Kidney (tissue), 14 donors: ENCODE results near the gene C16orf74. TPM values are rescaled to one million over a fixed set of nuclear protein-coding genes. Genes with fewer than 3 reads are reported as not detected.
A peak's percentile ranks its signal among the peaks of the same experiment; 100 is the strongest.

Experiments
- DNase-seq, 5 donors: peaks; one replicate each; pipeline ENCODE4 v3.0.0-alpha.2; 2013 to 2020
- FAIRE-seq: peaks from 2 replicates; lab custom pipeline; 2012; peaks lifted over from hg19 to GRCh38; lab: Jason Lieb, UNC
- H3K27ac ChIP-seq, 2 donors: one replicate each; pipeline ENCODE4 v1.7.0; 2013; ENCODE audit warnings: low read depth in 2 of 2, low read length in 2 of 2, inconsistent platforms in 1 of 2
- H3K27me3 ChIP-seq: one replicate; pipeline ENCODE4 v1.7.1; 2013; ENCODE audit warnings: low read length, inconsistent platforms; ENCODE audit not compliant: control insufficient read depth, insufficient read depth
- H3K36me3 ChIP-seq, 3 donors: one replicate each; pipeline versions ENCODE4 v1.7.0 to v1.7.1; 2013; ENCODE audit warnings: low read length in 3 of 3, control low read depth in 1 of 3, inconsistent platforms in 1 of 3; ENCODE audit not compliant: insufficient read depth in 3 of 3, control insufficient read depth in 2 of 3
- H3K4me1 ChIP-seq, 3 donors: one replicate each; pipeline versions ENCODE4 v1.7.0 to v1.7.1; 2013; ENCODE audit warnings: low read length in 3 of 3, inconsistent platforms in 1 of 3, low read depth in 1 of 3; ENCODE audit not compliant: control insufficient read depth in 2 of 3, insufficient read depth in 2 of 3
- H3K4me3 ChIP-seq, 3 donors: one replicate each; pipeline versions ENCODE4 v1.7.0 to v1.8.1; 2013; ENCODE audit warnings: low read length in 3 of 3, control low read depth in 1 of 3, inconsistent platforms in 1 of 3
- H3K9ac ChIP-seq, 3 donors: one replicate each; pipeline versions ENCODE4 v1.7.0 to v1.7.1; 2013; ENCODE audit warnings: low read length in 3 of 3, control low read depth in 1 of 3, inconsistent platforms in 1 of 3
- H3K9me3 ChIP-seq, 3 donors: one replicate each; pipeline versions ENCODE4 v1.7.0 to v1.7.1; 2013; ENCODE audit warnings: low read length in 3 of 3, control low read depth in 1 of 3, inconsistent platforms in 1 of 3; ENCODE audit not compliant: control insufficient read depth in 2 of 3, insufficient read depth in 1 of 3
- CTCF ChIP-seq: IDR thresholded peaks from 3 replicates; pipeline ENCODE4 v1.5.1; 2012; ENCODE audit warnings: mild to moderate bottlenecking, moderate library complexity, borderline replicate concordance; ENCODE audit not compliant: insufficient read depth; ENCODE audit errors: extremely low read depth
- intact Hi-C: fragments of 100-400 bp; cut with DNase I; formaldehyde crosslinking; loops from one replicate; pipeline ENCODE4 v1.11.1; 2022
- polyA plus RNA-seq: library from polyadenylated mRNA; stranded (reverse); fragments of 350-450 nt; fragmentation: Illumina TruSeq; extraction: RNeasy Lipid Tissue Mini Kit (QIAGEN cat#74804); gene quantifications from one replicate; pipeline ENCODE4 v1.2.3, GENCODE V29; 2014; ENCODE audit warnings: low read depth, low replicate concordance; ENCODE audit not compliant: insufficient read depth
- total RNA-seq: library from RNA; stranded (reverse); fragmentation: NEBNext Ultra II Directional; extraction: Animal tissue kit (Norgen Biotek cat#: 25700); gene quantifications from one replicate; pipeline ENCODE4 v1.2.1, GENCODE V29; 2021
- donor health status: control.
- donor health status: control.
- donor health status: control.
- donor health status: control.
- donor health status: control.
- donor health status: DM: yes; HTN: yes; CAD: no.
- donor health status: Normal renal cell carcinoma (clear cell type).

Gene C16orf74
- total and polyA plus RNA-seq, 2 donors from 2014 or later, result 3.5 to 4.6 TPM

DNA sequence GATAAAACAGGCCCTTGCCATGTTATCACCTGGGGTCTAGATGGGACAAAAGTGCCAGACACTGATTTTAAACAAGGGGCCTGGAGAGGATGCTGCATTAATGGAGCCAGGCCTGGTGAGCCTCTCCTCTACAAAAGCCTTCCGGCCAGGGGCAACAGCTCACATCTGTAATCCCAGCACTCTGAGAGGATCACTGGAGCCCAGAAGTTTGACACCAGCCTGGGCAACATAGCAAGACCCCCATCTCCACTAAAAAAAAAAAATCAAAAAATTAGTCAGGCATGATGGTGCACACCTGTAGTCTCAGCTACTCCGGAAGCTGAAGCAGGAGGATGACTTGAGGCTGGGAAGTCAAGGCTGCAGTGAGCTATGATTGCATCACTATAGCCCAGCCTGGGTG, 65.6 kb downstream of the C16orf74 start:
- H3K36me3 ChIP-seq, result peaks cover 0 to 2% (median 0%) of the 10 kb centered on the region in 3 donors
- H3K4me3 ChIP-seq, result no peak overlapping the region
- no peaks in the 10 kb centered on the region for H3K9me3 ChIP-seq
- FAIRE-seq (no peak), DNase-seq (peak in 1 of 5 donors; percentile 17)
- intact Hi-C loops, result no loop called here
- H3K27ac ChIP-seq, result no peak overlapping the region
- H3K9ac ChIP-seq, result no peak overlapping the region
- H3K27me3 ChIP-seq, result no peaks in the 10 kb centered on the region
- no peak for TF ChIP-seq CTCF
- H3K4me1 ChIP-seq, result peaks cover 0 to 7% (median 0%) of the 10 kb centered on the region in 3 donors

DNA sequence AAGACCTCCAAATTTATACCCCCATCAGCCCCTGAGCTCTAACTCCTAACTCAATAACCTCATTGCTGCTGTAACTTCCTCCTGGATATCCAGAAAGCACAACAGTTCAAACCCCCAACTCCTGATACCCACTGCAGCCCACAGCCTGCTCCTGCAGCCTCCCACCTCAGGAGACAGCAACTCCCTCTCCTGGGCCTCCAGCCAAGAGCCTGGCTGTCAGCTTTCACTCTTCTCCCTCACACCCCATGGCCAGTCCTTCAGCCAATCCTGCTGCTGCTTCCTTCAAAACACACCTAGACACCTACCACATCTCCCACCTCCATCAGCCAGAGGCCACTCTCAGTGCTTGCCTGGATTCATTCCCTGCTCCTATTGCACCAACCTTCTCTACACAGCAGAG, 67.5 kb downstream of the C16orf74 start:
- H3K4me1 ChIP-seq, result peaks cover 0 to 7% (median 5%) of the 10 kb centered on the region in 3 donors

DNA sequence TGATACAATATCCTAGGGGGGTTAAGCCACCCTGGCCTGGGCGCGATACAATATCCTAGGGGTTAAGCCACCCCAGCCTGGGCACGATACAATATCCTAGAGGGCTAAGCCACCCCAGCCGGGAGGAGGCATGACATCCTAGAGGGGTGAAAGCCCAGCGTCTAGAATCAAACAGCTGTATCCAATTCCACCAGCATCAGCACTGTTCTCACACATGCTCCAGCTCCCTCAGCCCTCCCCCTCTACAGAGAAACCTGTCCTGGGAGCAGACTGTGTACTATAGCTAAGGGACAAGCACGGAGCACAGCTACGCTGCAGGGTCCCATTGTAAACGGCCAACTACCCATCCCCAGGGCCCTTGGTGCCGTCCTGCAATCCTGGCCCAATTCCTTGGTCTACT, 68.4 kb downstream of the C16orf74 start:
- Histone ChIP-seq H3K4me1 (peaks cover 0 to 7% (median 6%) of the 10 kb centered on the region in 3 donors), H3K27ac (no peak overlapping the region), H3K36me3 (peaks cover 0 to 2% (median 0%) of the 10 kb centered on the region in 3 donors), H3K9ac (no peak overlapping the region), H3K4me3 (no peak overlapping the region), H3K9me3 (no peaks in the 10 kb centered on the region), H3K27me3 (no peaks in the 10 kb centered on the region)
- no peak for TF ChIP-seq CTCF
- intact Hi-C loops, result no loop called here
- FAIRE-seq (no peak), DNase-seq (peak in 2 of 5 donors; percentile 24 to 47)

More for the DNA sequence above, 67.5 kb downstream of the C16orf74 start:
- intact Hi-C loops, result no loop called here
- FAIRE-seq, result no peak
- no peaks in the 10 kb centered on the region for H3K9me3 ChIP-seq
- no peak for TF ChIP-seq CTCF
- H3K36me3 ChIP-seq, result peaks cover 0 to 2% (median 0%) of the 10 kb centered on the region in 3 donors
- H3K27ac ChIP-seq, result no peak overlapping the region
- no peak overlapping the region for H3K9ac ChIP-seq
- peak in 1 of 5 donors; percentile 39 for DNase-seq
- no peak overlapping the region for H3K4me3 ChIP-seq
- no peaks in the 10 kb centered on the region for H3K27me3 ChIP-seq

- Histone ChIP-seq H3K36me3 (peaks cover 0 to 5% (median 0%) of the 10 kb centered on the region in 3 donors), H3K4me3 (no peak overlapping the region), H3K9ac (no peak overlapping the region), H3K27ac (no peak overlapping the region), H3K9me3 (no peaks in the 10 kb centered on the region), H3K27me3 (no peaks in the 10 kb centered on the region), H3K4me1 (peaks cover 0 to 7% (median 6%) of the 10 kb centered on the region in 3 donors)
- FAIRE-seq (no peak), DNase-seq (peak in 1 of 5 donors; percentile 76)
- TF ChIP-seq CTCF, result no peak
- intact Hi-C loops, result no loop called here
Measured at GRCh38 chr16:85681255-85681654, 69.6 kb downstream of the C16orf74 start.
